ENCODE measurements around the gene GMDS. TPM values are rescaled to one million over a fixed set of nuclear protein-coding genes. Genes with fewer than 3 reads are reported as not detected.

GMDS gene
- total and polyA plus RNA-seq, 7 donors, result 2.8 to 6.6 (median 4.7) TPM

- Histone ChIP-seq H3K27me3 (ENCODE audit: insufficient read depth in 3 of 3, low read length in 2 of 3) (peaks cover 0 to 1% (median 0%) of the 10 kb centered on the region in 3 donors), H3K36me3 (ENCODE audit: insufficient read depth in 1 of 2, low read depth in 1 of 2) (no peaks in the 10 kb centered on the region), H3K27ac (no peak overlapping the region), H3K4me3 (peak overlapping the region; percentile 42), H3K4me1 (no peaks in the 10 kb centered on the region), H3K9me3 (peaks cover 8% of the 10 kb centered on the region)
- intact Hi-C loops (cut with DNase I), result no loop called here
- no peak for TF ChIP-seq CTCF (IDR thresholded peaks at IDR 0.05)
- ATAC-seq, result peak in 2 of 4 donors; percentile 39 to 54
- DNase-seq, result peak; percentile 50 to 68
- WGBS, 3 donors, result 16 to 18% (median 18%) methylated on average over 16 of the region's 16 CpGs
Observed at GRCh38 chr6:1832844-1833787, 412.3 kb downstream of the GMDS start.

DNA sequence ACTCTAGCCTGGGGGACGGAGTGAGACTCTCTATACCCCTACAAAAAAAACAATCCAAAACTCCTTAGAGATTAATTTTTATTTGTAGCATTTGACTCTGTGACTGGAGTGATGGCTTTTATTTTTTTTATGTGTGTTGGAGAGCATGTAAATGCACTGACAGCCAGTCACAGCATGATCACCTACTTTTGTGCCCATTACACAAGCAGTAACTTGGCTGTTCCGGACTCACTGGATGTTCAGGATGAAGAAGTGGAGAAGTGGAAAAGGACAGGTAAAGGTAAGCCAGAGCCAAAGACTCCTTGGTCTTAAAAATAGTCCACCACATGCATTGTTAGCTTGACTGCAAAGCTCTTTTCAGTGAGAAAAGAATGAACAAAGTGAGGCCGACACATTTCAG, 413.0 kb downstream of the GMDS start:
- H3K27me3 ChIP-seq (ENCODE audit: insufficient read depth in 3 of 3, low read length in 2 of 3), result no peaks in the 10 kb centered on the region
- 73 to 81% (median 78%) methylated on average over 3 of the region's 3 CpGs for WGBS, 3 donors
- H3K27ac ChIP-seq, result no peak overlapping the region
- TF ChIP-seq CTCF (IDR thresholded peaks at IDR 0.05), result no peak
- H3K4me1 ChIP-seq, result no peaks in the 10 kb centered on the region
- H3K36me3 ChIP-seq (ENCODE audit: insufficient read depth in 1 of 2, low read depth in 1 of 2), result no peaks in the 10 kb centered on the region
- no peak for ATAC-seq
- peaks cover 8% of the 10 kb centered on the region for H3K9me3 ChIP-seq
- no peak for DNase-seq
- intact Hi-C loops (cut with DNase I), result no loop called here
- H3K4me3 ChIP-seq, result peak overlapping the region; percentile 42

DNA sequence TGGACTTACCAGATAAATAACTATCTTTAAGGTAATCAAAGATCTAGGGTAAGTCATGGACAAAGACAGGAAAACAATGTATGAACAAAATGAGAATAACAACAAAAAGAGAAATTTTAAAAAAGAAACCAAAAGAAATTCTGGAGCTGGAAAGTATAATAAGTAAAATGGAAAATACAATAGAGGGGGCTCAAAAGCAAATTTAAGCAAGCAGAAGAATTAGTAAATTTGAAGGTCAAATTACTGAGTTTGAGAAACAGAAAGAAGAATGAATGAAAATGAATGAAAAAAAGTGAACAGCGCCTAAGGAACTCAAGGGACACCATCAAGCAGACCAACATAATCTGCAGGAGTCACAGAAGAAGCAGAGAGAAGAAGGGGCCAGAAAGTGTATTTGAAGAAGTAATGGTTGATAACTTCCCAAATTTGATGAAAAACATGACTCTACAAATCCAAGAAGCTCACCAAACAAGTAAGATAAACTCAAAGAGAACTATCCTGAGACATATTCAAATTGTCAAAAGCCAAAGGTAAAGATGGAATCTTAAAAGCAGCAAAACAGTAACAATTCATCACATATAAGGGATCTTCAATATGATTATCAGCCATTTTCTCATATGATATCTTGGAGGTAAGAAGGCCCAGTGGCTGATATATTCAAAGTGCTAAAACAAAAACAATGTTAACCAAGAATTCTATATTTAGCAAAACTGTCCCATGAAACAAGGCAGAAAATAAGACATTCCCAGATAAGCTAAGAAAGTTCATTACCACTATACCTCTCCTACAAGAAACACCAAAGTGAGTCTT, 417.2 kb downstream of the GMDS start:
- no peak for ATAC-seq

DNA sequence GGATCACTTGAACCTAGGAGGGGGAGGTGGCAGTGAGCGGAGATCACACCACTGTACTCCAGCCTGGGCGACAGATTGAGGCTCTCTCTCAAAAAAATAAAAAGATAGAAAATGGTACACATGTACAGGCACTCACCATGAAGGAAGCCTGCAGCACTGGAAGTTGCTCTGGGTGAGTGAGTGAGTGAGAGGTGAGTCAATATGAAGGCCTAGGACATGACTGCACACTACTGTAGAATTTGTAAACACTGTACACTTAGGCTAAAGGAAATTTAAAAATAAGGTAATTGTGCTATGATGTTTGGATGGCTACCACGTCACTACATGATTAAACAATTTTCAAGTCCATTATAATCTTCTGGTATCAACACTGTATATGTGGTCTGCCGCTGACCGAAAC, 419.5 kb downstream of the GMDS start:
- Histone ChIP-seq H3K4me1 (peaks cover 3% of the 10 kb centered on the region), H3K36me3 (ENCODE audit: insufficient read depth in 1 of 2, low read depth in 1 of 2) (no peaks in the 10 kb centered on the region), H3K27ac (no peak overlapping the region), H3K27me3 (ENCODE audit: insufficient read depth in 3 of 3, low read length in 2 of 3) (no peaks in the 10 kb centered on the region), H3K4me3 (no peak overlapping the region), H3K9me3 (peaks cover 8% of the 10 kb centered on the region)
- WGBS, 3 donors, result 81 to 98% (median 97%) methylated on average over 5 of the region's 5 CpGs
- no peak for DNase-seq
- intact Hi-C loops (cut with DNase I), result no loop called here
- ATAC-seq, result no peak
- no peak for TF ChIP-seq CTCF (IDR thresholded peaks at IDR 0.05)

More for the DNA sequence above, 417.2 kb downstream of the GMDS start:
- Histone ChIP-seq H3K9me3 (peaks cover 8% of the 10 kb centered on the region), H3K27ac (no peak overlapping the region), H3K4me1 (no peaks in the 10 kb centered on the region), H3K36me3 (ENCODE audit: insufficient read depth in 1 of 2, low read depth in 1 of 2) (no peaks in the 10 kb centered on the region), H3K4me3 (no peak overlapping the region), H3K27me3 (ENCODE audit: insufficient read depth in 3 of 3, low read length in 2 of 3) (no peaks in the 10 kb centered on the region)
- intact Hi-C loops (cut with DNase I), result no loop called here
- no peak for TF ChIP-seq CTCF (IDR thresholded peaks at IDR 0.05)
- WGBS, 3 donors, result 35 to 98% (median 42%) methylated on average over 1 of the region's 1 CpG
- no peak for DNase-seq

Data from psoas muscle (tissue), 8 donors.